ENCODE results near the gene PPP1R36. TPM values are rescaled to one million over a fixed set of nuclear protein-coding genes. Genes with fewer than 3 reads are reported as not detected.

The PPP1R36 gene
- total RNA-seq, 1 experiment from 2014 or later = 0.50 TPM

DNA sequence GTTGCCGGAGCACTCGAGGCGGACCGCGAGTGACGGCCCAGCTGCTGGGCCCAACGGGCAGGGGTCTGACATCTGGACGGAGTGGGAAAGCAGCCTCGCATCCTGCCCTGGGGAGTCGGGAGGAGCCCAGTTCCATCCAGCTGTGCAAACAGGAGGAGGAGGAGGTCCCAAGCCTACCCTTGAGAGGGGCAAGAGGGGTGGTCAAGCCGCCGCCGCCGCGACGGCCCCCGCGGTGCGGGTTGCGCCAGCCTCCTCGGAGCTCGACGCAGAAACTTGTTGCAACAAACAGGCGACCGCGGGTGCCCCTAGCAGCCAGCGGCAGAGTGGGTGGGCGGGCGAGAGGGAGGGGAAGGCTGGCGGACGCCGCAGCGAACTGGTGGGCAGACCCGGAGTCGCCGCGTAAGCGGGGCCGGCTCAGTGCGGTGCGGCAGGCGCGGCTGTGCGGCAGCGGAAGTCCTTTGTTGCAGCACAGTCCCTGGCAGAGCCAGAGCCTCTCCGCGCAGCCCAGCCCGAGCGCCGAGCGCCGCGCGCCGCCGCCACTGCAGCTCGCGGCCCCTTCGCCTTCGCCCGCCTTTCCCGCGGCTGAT, 45.4 kb upstream of the PPP1R36 start, which contains the start of gene ZBTB1:
Gene ZBTB1 (plus strand): TSS at position 461 of the 587 bp plus-strand sequence. CDS start 16,735 bp downstream, outside the sequence.
- peaks cover 52 to 55% of the 10 kb centered on the region in 2 experiments for H3K4me1 Mint-ChIP-seq
- Histone ChIP-seq H3T11ph (ENCODE audit: low read length) (no peak within 1 kb of the TSS), H4K20me1 (ENCODE audit: control insufficient read depth, insufficient read depth, insufficient read length) (no peaks in the 10 kb centered on the region), H3K4ac (ENCODE audit: low read depth, low read length) (no peak within 1 kb of the TSS; the same call in 1 of the 2 replicates), H2BK5ac (ENCODE audit: insufficient read length, low read length) (peak within 1 kb of the TSS; percentile 17), H3K56ac (ENCODE audit: insufficient read length, low read depth, low read length) (no peak within 1 kb of the TSS), H3K4me2 (ENCODE audit: insufficient read depth, insufficient read length, low read length) (peak within 1 kb of the TSS; percentile 91), H3K23ac (ENCODE audit: insufficient read length, low read depth, low read length) (no peak within 1 kb of the TSS), H3K18ac (ENCODE audit: insufficient read length, low read depth, low read length) (peak within 1 kb of the TSS; percentile 97), H3K14ac (ENCODE audit: insufficient read depth, low read length) (peak within 1 kb of the TSS; percentile 98), H3K23me2 (ENCODE audit: insufficient read length, low read depth, low read length, poor library complexity, severe bottlenecking) (peaks cover 15% of the 10 kb centered on the region), H4K5ac (ENCODE audit: insufficient read length, low read depth, low read length) (peak within 1 kb of the TSS; percentile 54), H2AK5ac (ENCODE audit: insufficient read length, low read length) (no peak within 1 kb of the TSS), H3K79me2 (ENCODE audit: insufficient read depth, low read length) (peaks cover 27% of the 10 kb centered on the region; the same call in 1 of the 2 replicates), H3K79me1 (ENCODE audit: insufficient read depth, low read depth, low read length, poor library complexity, severe bottlenecking) (no peaks in the 10 kb centered on the region), H4K8ac (replicated peaks; ENCODE audit: insufficient read length, low read depth, low read length) (no peak within 1 kb of the TSS), H2AFZ (ENCODE audit: low read length) (no peak within 1 kb of the TSS), H2BK15ac (ENCODE audit: low read depth, low read length) (no peak within 1 kb of the TSS), H3K27me3 (ENCODE audit: insufficient read depth, low read length) (no peaks in the 10 kb centered on the region), H2BK120ac (ENCODE audit: low read depth, low read length, poor library complexity, severe bottlenecking) (no peak within 1 kb of the TSS), H3K4me1 (ENCODE audit: insufficient read depth, low read length) (no peaks in the 10 kb centered on the region; the same call in 1 of the 2 replicates), H3K27ac (ENCODE audit: insufficient read length, low read depth, low read length) (peak within 1 kb of the TSS; percentile 66), H2BK20ac (ENCODE audit: low read depth, low read length, poor library complexity, severe bottlenecking) (no peak within 1 kb of the TSS), H4K91ac (ENCODE audit: insufficient read length, low read depth, low read length) (peak within 1 kb of the TSS; percentile 57), H3K9me3 (ENCODE audit: control insufficient read depth, low read depth, low read length) (no peaks in the 10 kb centered on the region), H2BK12ac (ENCODE audit: insufficient read length, low read depth, low read length) (peak within 1 kb of the TSS; percentile 9), H3K9ac (ENCODE audit: extremely low read depth, insufficient read length, low read length) (peak within 1 kb of the TSS; percentile 77)
- H3K27me3 Mint-ChIP-seq (ENCODE audit: low read depth) = no peaks in the 10 kb centered on the region
- peaks cover 3 to 7% (median 6%) of the 10 kb centered on the region in 3 experiments; a peak in 5 of 7 replicates for H3K36me3 Mint-ChIP-seq (ENCODE audit: insufficient read depth in 1 of 3, low read depth in 3 of 3)
- H3K4me3 Mint-ChIP-seq = peak within 1 kb of the TSS; percentile 84 to 86
- no peaks in the 10 kb centered on the region for H3K9me3 Mint-ChIP-seq
- H3K27ac Mint-ChIP-seq = peak within 1 kb of the TSS; percentile 96 to 100 (median 98)
- no peak for TF ChIP-seq CTCF (conservative IDR thresholded peaks at IDR 0.05)
- DNase-seq = peak; percentile 83
- no CpG with 5 or more reads among the region's 63 CpGs for WGBS (ENCODE audit: extremely low coverage, insufficient read length, low lambda C conversion rate)

All from H9 (cell line).